PC-9 (cell line): ENCODE data around the gene RAB26. TPM values are rescaled to one million over a fixed set of nuclear protein-coding genes. Genes with fewer than 3 reads are reported as not detected.
A peak's percentile ranks its signal among the peaks of the same experiment; 100 is the strongest.
"Not testable (repeated sequence)": the region's sequence is repeated elsewhere in the genome, so short reads cannot be mapped to it uniquely, and the experiment has no call there.

Experiments
- BruUV-seq: library from RNA; stranded (reverse); fragments of 400-500 nt; replicated peaks from 2 replicates; lab custom pipeline; 2021; lab: Mats Ljungman, UMichigan
- CTCF ChIA-PET: fragments of 300-600 bp; sonication (Branson Sonifier 250); formaldehyde crosslinking; loops from one replicate; lab custom pipeline; 2022; ENCODE audit warnings: antibody characterized with exemption; lab: Charles Lee
- POLR2A ChIA-PET: fragments of 300-600 bp; sonication (Branson Sonifier 250); formaldehyde crosslinking; loops from one replicate; lab custom pipeline; 2022; ENCODE audit warnings: antibody characterized with exemption; ENCODE audit not compliant: unreplicated experiment; lab: Charles Lee
- DNase-seq, 2 experiments: peaks; one replicate each; pipeline versions ENCODE4 v3.0.0 to v3.0.0-alpha.2; 2015 to 2022; ENCODE audit warnings: mixed read lengths in 1 of 2
- H2AFZ ChIP-seq: fragments of 200-600 bp; sonication (generic); 2 replicates; pipeline ENCODE4 v1.8.1; 2017; ENCODE audit warnings: antibody characterized with exemption
- H3F3A ChIP-seq: fragments of 200-600 bp; sonication (generic); 2 replicates; pipeline ENCODE4 v1.8.1; 2017; ENCODE audit warnings: antibody characterized with exemption, mild to moderate bottlenecking, low read depth; ENCODE audit not compliant: insufficient read depth
- H3K27ac ChIP-seq: fragments of 200-600 bp; sonication (generic); 2 replicates; pipeline ENCODE4 v1.6.1; 2016; ENCODE audit warnings: mixed run types
- H3K27me3 ChIP-seq: fragments of 200-600 bp; sonication (generic); 2 replicates; pipeline ENCODE4 v1.6.1; 2016; ENCODE audit warnings: low read depth, mixed run types; ENCODE audit not compliant: insufficient read depth
- H3K36me3 ChIP-seq: fragments of 200-600 bp; sonication (generic); 2 replicates; pipeline ENCODE4 v1.6.1; 2016; ENCODE audit warnings: low read depth, mixed run types
- H3K4me1 ChIP-seq: fragments of 200-600 bp; sonication (generic); replicated peaks from 2 replicates; pipeline ENCODE4 v1.6.1; 2016; ENCODE audit warnings: mixed run types; ENCODE audit not compliant: insufficient read depth
- H3K4me2 ChIP-seq: fragments of 200-600 bp; sonication (generic); 2 replicates; pipeline ENCODE4 v1.6.1; 2017; ENCODE audit warnings: mixed run types
- H3K4me3 ChIP-seq: fragments of 200-600 bp; sonication (generic); 2 replicates; pipeline ENCODE4 v1.6.1; 2016; ENCODE audit warnings: mixed run types
- H3K79me2 ChIP-seq: fragments of 200-600 bp; sonication (generic); 2 replicates; pipeline ENCODE4 v1.6.1; 2017; ENCODE audit warnings: low read depth, mixed run types
- H3K9me2 ChIP-seq: fragments of 200-600 bp; sonication (generic); 2 replicates; pipeline ENCODE4 v1.8.1; 2017; ENCODE audit warnings: mild to moderate bottlenecking; ENCODE audit not compliant: insufficient read depth
- H3K9me3 ChIP-seq: fragments of 200-600 bp; sonication (generic); 2 replicates; pipeline ENCODE4 v1.8.1; 2016; ENCODE audit warnings: low read depth; ENCODE audit not compliant: insufficient read depth
- H4K20me1 ChIP-seq: fragments of 200-600 bp; sonication (generic); 2 replicates; pipeline ENCODE4 v1.8.1; 2017; ENCODE audit not compliant: insufficient read depth
- EZH2 ChIP-seq: fragments of 200-600 bp; sonication (generic); IDR thresholded peaks from 2 replicates; pipeline ENCODE4 v1.8.0; 2017; ENCODE audit warnings: antibody characterized with exemption, low read depth
- intact Hi-C: fragments of 100-400 bp; cut with micrococcal nuclease; formaldehyde crosslinking; loops from one replicate; pipeline ENCODE4 v1.10.0; 2022; ENCODE audit not compliant: unreplicated experiment
- total RNA-seq: library from RNA; stranded (reverse); gene quantifications from 2 replicates; pipeline ENCODE4 v1.2.3, GENCODE V29; 2021
- TF ChIP-seq, protein P1 (sequence below): fragments of 200-600 bp; sonication (generic); conservative IDR thresholded peaks from 2 replicates; pipeline ENCODE4 v1.6.1; 2017; ENCODE audit warnings: mixed run types, antibody characterized with exemption, mild to moderate bottlenecking, moderate library complexity

RAB26 gene
- total RNA-seq, 1 experiment from 2014 or later, result 31.3 TPM

- CTCF ChIA-PET, result no interaction called here
- no peaks in the 10 kb centered on the region; the same call in 1 of the 2 replicates for H4K20me1 ChIP-seq
- H3K9me2 ChIP-seq, result no peaks in the 10 kb centered on the region
- intact Hi-C loops, result no loop called here
- no peaks in the 10 kb centered on the region for H3K9me3 ChIP-seq
- H3K27ac ChIP-seq, result no peak overlapping the region
- DNase-seq, result no peak
- H3F3A ChIP-seq, result no peaks in the 10 kb centered on the region
- POLR2A ChIA-PET, result no interaction called here
- H3K4me2 ChIP-seq, result no peak overlapping the region
- TF ChIP-seq, protein P1, sequence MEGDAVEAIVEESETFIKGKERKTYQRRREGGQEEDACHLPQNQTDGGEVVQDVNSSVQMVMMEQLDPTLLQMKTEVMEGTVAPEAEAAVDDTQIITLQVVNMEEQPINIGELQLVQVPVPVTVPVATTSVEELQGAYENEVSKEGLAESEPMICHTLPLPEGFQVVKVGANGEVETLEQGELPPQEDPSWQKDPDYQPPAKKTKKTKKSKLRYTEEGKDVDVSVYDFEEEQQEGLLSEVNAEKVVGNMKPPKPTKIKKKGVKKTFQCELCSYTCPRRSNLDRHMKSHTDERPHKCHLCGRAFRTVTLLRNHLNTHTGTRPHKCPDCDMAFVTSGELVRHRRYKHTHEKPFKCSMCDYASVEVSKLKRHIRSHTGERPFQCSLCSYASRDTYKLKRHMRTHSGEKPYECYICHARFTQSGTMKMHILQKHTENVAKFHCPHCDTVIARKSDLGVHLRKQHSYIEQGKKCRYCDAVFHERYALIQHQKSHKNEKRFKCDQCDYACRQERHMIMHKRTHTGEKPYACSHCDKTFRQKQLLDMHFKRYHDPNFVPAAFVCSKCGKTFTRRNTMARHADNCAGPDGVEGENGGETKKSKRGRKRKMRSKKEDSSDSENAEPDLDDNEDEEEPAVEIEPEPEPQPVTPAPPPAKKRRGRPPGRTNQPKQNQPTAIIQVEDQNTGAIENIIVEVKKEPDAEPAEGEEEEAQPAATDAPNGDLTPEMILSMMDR, result no peak
- TF ChIP-seq EZH2, result no peak
- H3K4me1 ChIP-seq, result no peaks in the 10 kb centered on the region
- H2AFZ ChIP-seq, result no peak overlapping the region
- no peak overlapping the region for H3K4me3 ChIP-seq
- no peaks in the 10 kb centered on the region for H3K27me3 ChIP-seq
- BruUV-seq, result no TSS peak
- H3K36me3 ChIP-seq, result no peaks in the 10 kb centered on the region
- no peaks in the 10 kb centered on the region; the same call in 1 of the 2 replicates for H3K79me2 ChIP-seq
These were observed 26.6 kb upstream of the RAB26 start for GRCh38 chr16:2121853-2122252.

DNA sequence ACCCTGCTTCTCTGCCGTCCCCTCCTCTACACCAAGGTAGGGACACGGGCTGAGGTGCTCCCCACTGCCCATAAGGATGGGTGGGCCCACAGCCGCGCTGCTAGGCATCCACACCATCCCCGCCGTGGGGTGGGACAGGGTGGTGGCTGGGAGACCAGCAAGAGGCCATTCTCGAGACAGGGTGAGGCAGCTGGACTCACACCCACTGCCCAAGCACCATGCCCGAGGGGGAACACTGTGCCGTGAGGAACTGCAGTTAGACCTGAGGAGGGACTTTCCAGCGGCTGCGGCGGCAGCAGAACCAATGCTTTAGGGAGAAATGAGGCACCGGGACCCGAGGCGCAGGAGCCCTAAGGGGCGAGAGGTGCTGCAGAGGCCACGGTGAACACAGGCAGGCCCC lies 26.0 kb upstream of the RAB26 start:
- intact Hi-C loops, result no loop called here
- no peak overlapping the region for H3K4me3 ChIP-seq
- ChIA-PET POLR2A (no interaction called here), CTCF (no interaction called here)
- no peak for TF ChIP-seq EZH2
- TF ChIP-seq, protein P1, result no peak
- H3K4me2 ChIP-seq, result no peak overlapping the region
- no peaks in the 10 kb centered on the region; the same call in 1 of the 2 replicates for H4K20me1 ChIP-seq
- no peaks in the 10 kb centered on the region for H3K9me2 ChIP-seq
- no peak overlapping the region for H3K27ac ChIP-seq
- no peak overlapping the region for H2AFZ ChIP-seq
- H3K79me2 ChIP-seq, result peaks cover 5% of the 10 kb centered on the region; the same call in 1 of the 2 replicates
- no peaks in the 10 kb centered on the region for H3K9me3 ChIP-seq
- no peaks in the 10 kb centered on the region for H3K27me3 ChIP-seq
- H3F3A ChIP-seq, result no peaks in the 10 kb centered on the region
- no peaks in the 10 kb centered on the region for H3K36me3 ChIP-seq
- H3K4me1 ChIP-seq, result 0 out of 2 replicates have a peak, but pooled peaks cover 1% of the 10 kb centered on the region
- DNase-seq, result no peak
- no TSS peak for BruUV-seq

GRCh38 chr16:2122934-2123683 lies 25.3 kb upstream of the RAB26 start:
- POLR2A ChIA-PET, CTCF ChIA-PET, BruUV-seq, H3K4me2 ChIP-seq, intact Hi-C loops, H3K9me2 ChIP-seq, H3K27ac ChIP-seq, H3K4me3 ChIP-seq, H3K9me3 ChIP-seq, H3K27me3 ChIP-seq, H3K79me2 ChIP-seq, DNase-seq, H3K36me3 ChIP-seq, H3F3A ChIP-seq, H4K20me1 ChIP-seq, H3K4me1 ChIP-seq, H2AFZ ChIP-seq: not testable (repeated sequence)

- BruUV-seq, H3K27ac ChIP-seq, intact Hi-C loops, H3K36me3 ChIP-seq, H4K20me1 ChIP-seq, H3K9me2 ChIP-seq, H3K9me3 ChIP-seq, H3K27me3 ChIP-seq, H3F3A ChIP-seq, POLR2A ChIA-PET, H3K79me2 ChIP-seq, CTCF ChIA-PET, H3K4me1 ChIP-seq, H3K4me2 ChIP-seq, H2AFZ ChIP-seq, H3K4me3 ChIP-seq: not testable (repeated sequence)
- peak in 1 of 2 experiments; percentile 45 for DNase-seq
These were observed 24.6 kb upstream of the RAB26 start for GRCh38 chr16:2123706-2124376.

GRCh38 chr16:2124377-2124693 lies 24.1 kb upstream of the RAB26 start:
- H3K27me3 ChIP-seq, H3K27ac ChIP-seq, H2AFZ ChIP-seq, H3K4me2 ChIP-seq, H3K79me2 ChIP-seq, CTCF ChIA-PET, H3K9me3 ChIP-seq, H3K9me2 ChIP-seq, H3K36me3 ChIP-seq, intact Hi-C loops, POLR2A ChIA-PET, H3F3A ChIP-seq, H3K4me1 ChIP-seq, H4K20me1 ChIP-seq, H3K4me3 ChIP-seq, BruUV-seq, DNase-seq: not testable (repeated sequence)
